Endothelial cell of umbilical vein (primary cell): ENCODE measurements around the gene CIRBP. TPM values are rescaled to one million over a fixed set of nuclear protein-coding genes. Genes with fewer than 3 reads are reported as not detected.

Experiments
- BruUV-seq: library from RNA; stranded (reverse); fragments of 400-500 nt; replicated peaks from 2 replicates; lab custom pipeline; 2021; lab: Mats Ljungman, UMichigan
- CTCF ChIA-PET: fragments of 300-600, 350-600 bp; sonication (Branson Sonifier 250); formaldehyde crosslinking; loops from one replicate; lab custom pipeline; 2021; ENCODE audit warnings: antibody characterized with exemption, inconsistent platforms; lab: Charles Lee
- POLR2A ChIA-PET: fragments of 300-600, 350-600 bp; sonication (Branson Sonifier 250); formaldehyde crosslinking; loops from one replicate; lab custom pipeline; 2021; ENCODE audit warnings: antibody characterized with exemption, inconsistent platforms; lab: Charles Lee
- DNase-seq: peaks from one replicate; pipeline ENCODE4 v3.0.0-alpha.2; 2011; ENCODE audit warnings: low read depth, low spot score
- FAIRE-seq: peaks from 2 replicates; lab custom pipeline; 2011; peaks lifted over from hg19 to GRCh38; lab: Jason Lieb, UNC
- H2AFZ ChIP-seq: 2 replicates; pipeline ENCODE4 v1.6.0; 2012; ENCODE audit warnings: low read depth, low read length, control low read depth, inconsistent platforms
- H3K27ac ChIP-seq: 2 replicates; pipeline ENCODE4 v1.5.1; 2011; ENCODE audit warnings: low read depth, mild to moderate bottlenecking, control low read depth, low read length, moderate library complexity; ENCODE audit not compliant: insufficient read depth
- H3K27me3 ChIP-seq, 2 experiments: 2 replicates each; pipeline versions ENCODE4 v1.6.0 to v1.6.1; 2011; ENCODE audit warnings: low read length in 2 of 2, mixed read lengths in 1 of 2; ENCODE audit not compliant: control insufficient read depth in 2 of 2, insufficient read depth in 2 of 2
- H3K36me3 ChIP-seq, 2 experiments: 2 replicates in 1 of 2; 3 replicates in 1 of 2; pipeline ENCODE4 v1.5.1; 2011; ENCODE audit warnings: low read length in 2 of 2, mild to moderate bottlenecking in 1 of 2, moderate library complexity in 1 of 2; ENCODE audit not compliant: control insufficient read depth in 2 of 2, insufficient read depth in 2 of 2; ENCODE audit errors: extremely low read depth in 1 of 2
- H3K4me1 ChIP-seq: 3 replicates; pipeline ENCODE4 v1.5.1; 2011; ENCODE audit warnings: mild to moderate bottlenecking, low read length; ENCODE audit not compliant: control insufficient read depth, insufficient read depth; ENCODE audit errors: extremely low read depth
- H3K4me2 ChIP-seq: 2 replicates; pipeline ENCODE4 v1.6.1; 2011; ENCODE audit warnings: low read length, control low read depth, mixed read lengths; ENCODE audit not compliant: insufficient read depth
- H3K4me3 ChIP-seq, 3 experiments: fragments of 200-600 bp in 1 of 3; sonication (generic), shearing (Covaris generic) in 1 of 3; replicated peaks in 1 of 3; 2 replicates each; pipeline ENCODE4 v1.5.1; 2011 to 2016; ENCODE audit warnings: control low read depth in 3 of 3, low read length in 3 of 3, mild to moderate bottlenecking in 2 of 3, inconsistent platforms in 1 of 3, low read depth in 1 of 3, moderate library complexity in 1 of 3; ENCODE audit not compliant: insufficient read depth in 1 of 3
- H3K79me2 ChIP-seq: 2 replicates; pipeline ENCODE4 v1.6.0; 2012; ENCODE audit warnings: low read length, inconsistent platforms; ENCODE audit not compliant: control insufficient read depth, insufficient read depth
- H3K9ac ChIP-seq: replicated peaks from 2 replicates; pipeline ENCODE3; 2011; ENCODE audit warnings: low read length, control low read depth; ENCODE audit not compliant: insufficient read depth; ENCODE audit errors: extremely low read depth
- H3K9me1 ChIP-seq: replicated peaks from 3 replicates; pipeline ENCODE4 v1.6.0; 2011; ENCODE audit warnings: mild to moderate bottlenecking, low read length; ENCODE audit not compliant: control insufficient read depth, insufficient read depth; ENCODE audit errors: extremely low read depth
- H3K9me3 ChIP-seq: replicated peaks from 2 replicates; pipeline ENCODE4 v1.5.1; 2012; ENCODE audit warnings: low read length, inconsistent platforms; ENCODE audit not compliant: control insufficient read depth, insufficient read depth
- H4K20me1 ChIP-seq: replicated peaks from 2 replicates; pipeline ENCODE3; 2011; ENCODE audit warnings: mild to moderate bottlenecking, low read length; ENCODE audit not compliant: control insufficient read depth, insufficient read depth; ENCODE audit errors: extremely low read depth
- EZH2 ChIP-seq: IDR thresholded peaks from 2 replicates; pipeline ENCODE4 v1.6.1; 2012; ENCODE audit warnings: borderline replicate concordance, low read depth, mild to moderate bottlenecking, moderate library complexity, low read length, inconsistent platforms; ENCODE audit not compliant: severe bottlenecking
- FOS ChIP-seq: IDR thresholded peaks from 2 replicates; pipeline ENCODE4 v1.6.1; 2011; ENCODE audit warnings: mild to moderate bottlenecking, low read length, moderate library complexity, borderline replicate concordance; ENCODE audit not compliant: insufficient read depth
- GATA2 ChIP-seq: IDR thresholded peaks from 2 replicates; pipeline ENCODE4 v1.7.0; 2011; ENCODE audit warnings: low read depth, mild to moderate bottlenecking, moderate library complexity, mixed read lengths, low read length; ENCODE audit not compliant: insufficient read length, insufficient read depth
- JUN ChIP-seq: IDR thresholded peaks from 2 replicates; pipeline ENCODE4 v1.6.1; 2011; ENCODE audit warnings: borderline replicate concordance, low read depth; ENCODE audit not compliant: insufficient read length, insufficient read depth
- MAX ChIP-seq: IDR thresholded peaks from 2 replicates; pipeline ENCODE4 v1.6.1; 2011; ENCODE audit not compliant: insufficient read depth, insufficient read length
- MYC ChIP-seq: IDR thresholded peaks from one replicate; pipeline ENCODE4 v1.6.1; 2011; ENCODE audit warnings: mild to moderate bottlenecking, low read depth, low read length
- POLR2A ChIP-seq: IDR thresholded peaks from 2 replicates; pipeline ENCODE4 v1.6.1; 2012; ENCODE audit warnings: low read depth, mild to moderate bottlenecking, control low read depth, low read length
- POLR2AphosphoS5 ChIP-seq: IDR thresholded peaks from 2 replicates; pipeline ENCODE4 v1.6.1; 2012; ENCODE audit warnings: low read depth, mild to moderate bottlenecking, control low read depth, low read length, moderate library complexity; ENCODE audit not compliant: insufficient read depth
- dilution Hi-C: fragments of 300-500 bp; cut with MboI; formaldehyde crosslinking; loops from one replicate; pipeline ENCODE4 v1.15.0; 2019; ENCODE audit warnings: low sequenced_read_pairs; ENCODE audit not compliant: extremely low pct_ligation_motif_present
- intact Hi-C: fragments of 100-400 bp; cut with micrococcal nuclease; formaldehyde crosslinking; loops from one replicate; pipeline ENCODE4 v1.10.0; 2022
- polyA plus RNA-seq, 4 experiments: library from polyadenylated mRNA; depleted of rRNA in 3 of 4; stranded (reverse) in 3 of 4; unstranded in 1 of 4; fragments of >200 nt; gene quantifications; 2 replicates each; pipeline versions ENCODE4 v1.2.1 to v1.2.3, GENCODE V29; 2011 to 2012; ENCODE audit warnings: missing spikeins in 1 of 4
- total RNA-seq: library from RNA; stranded (reverse); gene quantifications from 2 replicates; pipeline ENCODE4 v1.2.3, GENCODE V29; 2021
- TF ChIP-seq, protein P1 (sequence below), 2 donors: IDR thresholded peaks; 1 replicate in 1 of 2; 2 replicates in 1 of 2; pipeline ENCODE4 v1.5.1; 2011; ENCODE audit warnings: low read length in 2 of 2, mild to moderate bottlenecking in 2 of 2, moderate library complexity in 2 of 2, control low read depth in 1 of 2, inconsistent platforms in 1 of 2, low read depth in 1 of 2; ENCODE audit not compliant: insufficient read depth in 1 of 2; ENCODE audit errors: extremely low read depth in 1 of 2

The CIRBP gene
- total and polyA plus RNA-seq, 2 donors (not counting 3 experiments of a cell fraction or from before 2014, with no cell fraction given): 225 to 439 TPM

DNA sequence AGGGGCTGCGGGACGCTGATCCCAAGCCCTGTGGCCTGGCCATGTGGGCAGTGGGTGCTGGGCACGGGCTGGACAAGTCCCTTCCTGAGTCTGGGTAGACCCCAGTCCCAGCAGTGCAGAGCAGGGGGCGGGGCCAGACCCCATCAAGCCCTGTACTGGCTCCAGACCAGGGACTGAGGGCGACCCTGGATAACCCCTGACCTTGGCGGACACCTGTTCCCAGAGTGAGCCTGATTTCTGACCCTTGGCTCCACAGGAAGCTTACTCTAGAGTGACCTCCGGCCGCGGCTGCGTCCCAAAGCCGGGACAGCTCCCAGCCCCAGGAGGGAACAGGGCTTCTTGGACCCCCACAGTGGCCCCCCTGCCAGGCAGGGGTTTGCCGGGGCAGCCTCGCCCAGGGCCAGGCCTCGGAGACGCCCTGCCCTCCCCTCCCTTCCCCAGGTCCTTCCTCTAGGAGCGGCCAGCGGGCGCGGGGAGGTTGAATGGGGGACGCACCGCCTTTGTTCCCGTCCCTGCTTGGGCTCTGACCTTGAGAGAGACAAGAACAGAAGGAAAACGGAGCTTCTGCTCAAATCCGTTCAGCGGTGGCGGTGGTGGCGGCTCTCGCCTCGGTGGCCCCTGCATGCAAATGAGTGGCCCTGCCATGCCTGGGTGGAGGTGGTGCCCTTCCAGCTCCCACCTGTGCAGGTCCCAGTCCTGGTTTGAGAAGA is 14.2 kb downstream of the CIRBP start:
- Histone ChIP-seq H3K9me3 (no peaks in the 10 kb centered on the region), H3K4me3 (no peak overlapping the region), H3K36me3 (peaks cover 0 to 5% of the 10 kb centered on the region in 2 experiments), H3K4me1 (no peaks in the 10 kb centered on the region), H3K9ac (no peak overlapping the region), H3K9me1 (no peaks in the 10 kb centered on the region), H3K27ac (no peak overlapping the region), H2AFZ (no peak overlapping the region), H3K79me2 (no peaks in the 10 kb centered on the region), H3K27me3 (peaks cover 8 to 20% of the 10 kb centered on the region in 2 experiments), H3K4me2 (no peak overlapping the region), H4K20me1 (no peaks in the 10 kb centered on the region)
- intact Hi-C loops (loop anchor here (5.0 kb wide), 1 partner anchor 229 kb away; the partner anchor contains the start of gene ADAMTSL5), dilution Hi-C loops (no loop called here)
- ChIA-PET POLR2A (interaction anchor here (1.6 kb wide), 1 partner anchor 14 kb away, joined by 7 read pairs; the partner anchor contains the start of gene CIRBP), CTCF (interaction anchor here (0.6 to 1.7 kb wide), 6 partner anchors 12 to 152 kb away, joined by 3 to 5 read pairs (median 4); no protein-coding TSS in a partner anchor)
- no peak for DNase-seq
- FAIRE-seq: no peak
- no TSS peak for BruUV-seq
- TF ChIP-seq JUN (no peak), GATA2 (no peak), POLR2AphosphoS5 (no peak), POLR2A (no peak), EZH2 (no peak), FOS (no peak), MAX (no peak), MYC (no peak)
- TF ChIP-seq, protein P1, sequence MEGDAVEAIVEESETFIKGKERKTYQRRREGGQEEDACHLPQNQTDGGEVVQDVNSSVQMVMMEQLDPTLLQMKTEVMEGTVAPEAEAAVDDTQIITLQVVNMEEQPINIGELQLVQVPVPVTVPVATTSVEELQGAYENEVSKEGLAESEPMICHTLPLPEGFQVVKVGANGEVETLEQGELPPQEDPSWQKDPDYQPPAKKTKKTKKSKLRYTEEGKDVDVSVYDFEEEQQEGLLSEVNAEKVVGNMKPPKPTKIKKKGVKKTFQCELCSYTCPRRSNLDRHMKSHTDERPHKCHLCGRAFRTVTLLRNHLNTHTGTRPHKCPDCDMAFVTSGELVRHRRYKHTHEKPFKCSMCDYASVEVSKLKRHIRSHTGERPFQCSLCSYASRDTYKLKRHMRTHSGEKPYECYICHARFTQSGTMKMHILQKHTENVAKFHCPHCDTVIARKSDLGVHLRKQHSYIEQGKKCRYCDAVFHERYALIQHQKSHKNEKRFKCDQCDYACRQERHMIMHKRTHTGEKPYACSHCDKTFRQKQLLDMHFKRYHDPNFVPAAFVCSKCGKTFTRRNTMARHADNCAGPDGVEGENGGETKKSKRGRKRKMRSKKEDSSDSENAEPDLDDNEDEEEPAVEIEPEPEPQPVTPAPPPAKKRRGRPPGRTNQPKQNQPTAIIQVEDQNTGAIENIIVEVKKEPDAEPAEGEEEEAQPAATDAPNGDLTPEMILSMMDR (IDR thresholded peaks at IDR 0.05; ENCODE audit: extremely low read depth in 1 of 2, insufficient read depth in 1 of 2, low read depth in 1 of 2, low read length in 2 of 2): no peak
